GM18517 (cell line): ENCODE measurements around the gene G6PC2.
"Not testable (repeated sequence)": the region's sequence is repeated elsewhere in the genome, so short reads cannot be mapped to it uniquely, and the experiment has no call there.

Experiments
- ATAC-seq: cut with Tn5 transposase; IDR thresholded peaks from one replicate; pipeline ENCODE4 v1.9.1; 2021; ENCODE audit warnings: mild to moderate bottlenecking, moderate library complexity; ENCODE audit not compliant: unreplicated experiment

Gene G6PC2

DNA sequence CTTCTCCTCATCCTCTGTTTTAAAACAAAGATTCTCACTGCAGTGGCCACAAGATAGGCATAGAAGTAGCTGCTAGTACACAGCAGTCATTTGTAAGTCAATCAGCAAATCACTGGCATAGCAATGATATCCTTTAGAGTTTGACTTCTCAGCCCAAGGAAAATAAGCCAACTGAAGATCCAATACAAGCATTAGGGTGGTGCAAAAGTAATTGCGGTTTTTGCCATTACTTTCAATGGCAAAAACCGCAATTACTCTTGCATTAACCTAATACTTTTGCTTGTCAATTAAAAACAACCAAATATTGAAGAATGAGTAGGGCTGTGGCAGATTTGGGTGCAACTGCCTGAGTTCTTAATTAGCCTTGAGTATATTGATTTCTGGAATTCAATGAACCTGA is 2.8 kb downstream of the G6PC2 start:
- no peak for ATAC-seq

DNA sequence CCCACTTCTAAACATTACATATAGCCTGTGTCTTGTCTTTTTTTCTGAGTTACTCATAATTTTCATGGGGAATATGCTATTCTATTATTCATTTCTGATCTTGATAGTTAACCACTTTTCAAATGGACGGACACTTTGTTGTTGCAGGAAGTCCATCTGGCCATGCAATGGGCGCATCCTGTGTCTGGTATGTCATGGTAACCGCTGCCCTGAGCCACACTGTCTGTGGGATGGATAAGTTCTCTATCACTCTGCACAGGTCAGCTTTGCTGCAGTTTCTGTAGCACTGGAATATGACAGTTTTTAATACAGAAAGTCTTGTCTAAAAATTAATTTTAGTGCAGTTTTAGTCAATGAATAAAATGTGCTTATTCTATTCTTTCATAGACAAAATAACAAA is 3.3 kb downstream of the G6PC2 start:
- no peak for ATAC-seq

DNA sequence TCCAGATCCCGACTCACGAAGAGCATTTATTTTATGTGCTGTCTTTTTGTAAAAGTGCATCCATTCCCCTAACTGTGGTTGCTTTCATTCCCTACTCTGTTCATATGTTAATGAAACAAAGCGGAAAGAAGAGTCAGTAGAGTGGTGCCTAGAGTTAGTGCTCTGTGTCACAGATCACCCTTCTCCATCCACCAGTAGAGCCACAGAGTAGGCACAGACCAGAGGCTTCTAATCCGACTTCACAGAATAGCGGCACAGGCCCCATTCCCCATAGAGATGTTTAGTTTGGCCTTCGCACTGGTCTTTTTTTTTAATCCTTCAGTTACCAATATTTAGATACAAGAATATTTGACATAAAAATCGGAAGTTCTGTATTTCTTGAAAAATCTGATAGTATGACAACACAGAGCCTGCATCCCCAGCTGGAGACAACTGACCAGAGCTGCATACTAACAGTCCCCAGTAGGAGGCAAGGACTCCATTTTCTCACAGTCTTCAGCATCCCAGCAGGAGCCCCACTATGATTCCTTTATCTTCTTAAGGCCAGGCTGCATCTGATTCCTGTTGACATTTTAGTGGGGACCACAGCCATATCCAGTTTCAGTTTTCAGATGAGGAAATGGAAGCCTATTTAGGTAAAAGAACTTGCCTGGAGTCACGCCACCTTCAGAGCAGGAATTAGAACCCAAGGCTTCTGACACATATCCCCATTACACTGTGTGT is 7.0 kb downstream of the G6PC2 start:
- no peak for ATAC-seq

DNA sequence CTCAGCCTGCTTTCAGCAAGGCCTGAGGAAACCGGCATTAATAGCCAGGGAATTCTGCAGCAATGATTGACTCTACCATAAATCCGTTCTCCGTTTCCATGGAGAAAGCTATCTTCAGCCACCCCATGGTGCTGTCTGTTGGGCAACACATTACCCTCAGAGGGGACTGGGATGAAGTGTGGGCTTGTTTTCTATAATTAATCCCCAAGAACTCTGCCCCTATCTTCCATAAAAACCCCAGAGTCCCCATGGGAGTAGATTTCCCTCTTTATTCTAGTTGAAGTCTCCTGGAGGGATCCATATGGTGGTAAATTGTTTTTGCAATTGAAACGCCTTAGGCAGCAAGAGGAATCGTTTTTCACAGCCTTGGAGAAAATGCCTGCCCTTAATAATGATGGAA is 9.2 kb downstream of the G6PC2 start:
- ATAC-seq: no peak

DNA sequence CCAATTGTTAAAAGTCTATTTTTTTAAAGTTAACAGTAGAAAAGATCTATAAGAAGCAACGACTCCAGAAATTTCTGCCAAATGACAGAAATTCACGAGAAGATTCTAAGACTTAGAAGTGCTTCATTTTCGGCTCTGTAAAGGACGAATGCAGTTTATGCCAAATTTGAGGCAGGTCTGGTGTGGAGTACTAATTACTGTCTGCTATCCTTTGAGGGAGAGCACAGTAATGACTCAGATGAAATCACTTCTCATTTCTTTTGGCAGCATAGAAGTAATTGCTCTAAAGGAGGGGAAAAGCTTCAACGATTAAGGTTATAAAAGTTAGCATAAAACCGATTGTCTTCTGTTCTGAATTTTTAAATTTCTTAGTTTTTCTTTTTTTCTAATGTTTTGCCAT is 11.4 kb downstream of the G6PC2 start:
- no peak for ATAC-seq

DNA sequence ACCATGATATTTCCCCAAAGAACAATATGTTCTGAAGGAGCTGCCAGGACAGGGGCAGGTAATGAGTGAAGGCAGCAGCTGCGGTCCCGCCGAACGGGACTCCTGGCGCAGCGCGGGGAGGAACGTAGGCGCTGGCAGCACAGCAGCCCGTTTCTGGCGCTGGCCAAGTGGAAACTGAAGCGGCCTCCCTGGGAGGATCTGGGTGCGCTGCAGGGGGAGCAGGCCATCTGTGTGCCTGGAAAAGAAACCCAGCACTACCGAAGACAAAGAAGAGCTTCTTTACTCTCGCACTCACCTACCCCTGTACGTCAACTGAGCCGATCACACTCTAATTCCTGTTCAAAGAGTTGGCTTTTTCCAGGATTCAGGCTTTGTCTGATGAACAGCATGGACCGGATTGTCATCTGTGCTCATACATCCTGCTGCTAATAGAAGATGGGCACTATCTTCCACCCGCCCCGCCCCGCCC is 11.8 kb downstream of the G6PC2 start:
- no peak for ATAC-seq

DNA sequence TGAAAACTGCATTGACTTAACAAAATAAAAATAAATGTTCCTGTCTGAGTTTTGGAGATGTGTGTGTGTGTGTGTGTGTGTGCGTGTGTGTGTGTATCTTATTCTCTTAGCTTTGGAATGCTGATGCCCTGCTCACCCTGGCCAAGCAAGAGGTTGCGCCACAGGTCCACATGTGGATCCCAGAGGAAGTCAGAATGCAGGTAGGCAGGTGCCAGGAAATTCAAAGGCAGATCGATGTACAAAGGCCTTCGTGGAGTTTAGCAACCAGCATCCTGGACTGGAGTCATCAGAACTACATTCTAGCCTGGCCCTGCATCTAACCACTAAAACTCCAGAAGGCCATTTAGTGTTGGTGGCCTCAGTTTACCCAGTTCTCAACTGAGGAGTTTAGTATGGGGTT is 12.4 kb downstream of the G6PC2 start:
- ATAC-seq: no peak

DNA sequence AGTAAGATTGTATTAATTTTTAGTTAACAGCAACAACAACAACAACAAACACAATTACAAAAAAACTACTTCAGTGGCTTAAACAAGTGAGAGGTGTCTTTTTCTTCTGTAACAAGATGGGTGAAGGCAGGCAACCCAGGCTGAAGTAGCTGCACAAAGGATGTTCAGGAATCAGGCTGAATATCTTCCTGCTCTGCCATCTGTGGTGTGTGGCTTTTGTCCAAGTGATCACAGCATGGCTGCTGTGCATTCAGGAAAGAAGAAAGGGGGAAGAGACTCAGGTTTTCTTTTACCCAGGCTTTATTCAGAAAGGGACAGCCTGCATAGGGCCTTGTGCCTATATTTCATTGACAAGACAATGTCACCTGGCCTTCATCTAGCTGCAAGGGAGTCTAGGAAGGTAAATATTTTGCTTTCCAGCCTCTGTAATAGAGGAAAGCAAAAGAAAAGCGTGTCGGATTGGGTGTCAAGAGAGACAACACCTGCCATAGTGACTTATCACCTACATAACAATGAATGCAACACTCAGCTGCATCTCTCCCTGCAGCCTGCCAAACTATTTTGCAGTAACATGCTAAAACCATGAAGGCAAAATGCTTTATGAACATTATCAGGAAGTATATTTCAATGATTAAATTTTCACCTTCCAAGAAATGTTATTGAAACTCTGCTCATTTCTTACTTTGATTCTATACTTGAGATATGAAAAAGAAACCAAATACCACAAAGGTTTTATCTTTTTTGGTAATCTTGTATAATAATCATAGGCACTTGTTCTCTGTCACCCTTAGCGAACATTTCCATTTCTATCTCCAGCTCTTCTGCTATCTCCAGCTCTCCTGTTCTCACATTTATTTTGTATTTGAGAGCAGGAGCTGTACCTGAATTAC is 14.6 kb downstream of the G6PC2 start:
- ATAC-seq: no peak

DNA sequence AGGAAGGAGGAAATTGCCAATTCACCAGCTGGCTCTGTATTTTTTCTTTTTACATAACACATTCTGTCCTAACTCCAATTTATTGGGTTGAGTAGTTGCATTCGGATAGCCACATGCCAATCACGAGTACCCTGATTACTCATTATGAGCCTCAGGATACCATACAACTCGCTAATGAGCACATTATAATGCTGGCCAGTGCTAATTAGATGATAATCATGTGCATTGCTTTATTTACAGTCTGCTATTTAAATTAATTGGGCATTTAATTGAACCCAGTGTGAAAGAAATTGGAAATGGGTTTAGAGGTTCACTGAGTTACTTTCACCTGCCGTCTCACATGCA is 15.2 kb downstream of the G6PC2 start:
- ATAC-seq: no peak

DNA sequence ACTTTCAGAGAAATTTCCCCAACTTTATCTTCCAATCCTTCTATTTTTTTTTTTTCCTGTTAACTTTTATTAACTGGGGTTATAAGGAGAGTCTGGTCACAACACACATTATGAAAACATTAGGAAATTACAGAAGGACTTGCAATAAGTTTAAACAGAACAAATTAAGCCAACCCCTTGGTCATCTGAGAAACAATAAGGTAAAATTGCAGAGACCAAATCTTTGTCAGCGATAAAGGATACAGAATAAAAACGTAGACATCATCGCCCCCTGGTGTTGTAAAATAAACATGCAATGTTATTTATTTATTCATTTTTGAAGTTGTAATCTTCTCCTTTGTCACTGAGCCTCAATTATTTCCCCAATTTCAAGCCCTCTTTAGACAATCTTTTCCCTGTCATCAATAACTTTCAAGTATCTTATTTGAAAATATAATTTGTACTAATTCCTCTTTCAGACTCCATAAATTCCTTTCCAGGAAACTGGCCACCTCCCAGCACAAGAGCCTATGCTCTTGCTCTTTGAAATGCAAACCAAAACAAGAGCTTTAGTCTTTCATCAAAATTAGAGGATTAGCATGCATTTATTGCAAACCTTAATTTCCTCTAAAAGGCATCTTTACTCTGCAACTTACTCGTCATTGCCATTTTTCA is 19.5 kb downstream of the G6PC2 start:
- peak; percentile 56 for ATAC-seq

DNA sequence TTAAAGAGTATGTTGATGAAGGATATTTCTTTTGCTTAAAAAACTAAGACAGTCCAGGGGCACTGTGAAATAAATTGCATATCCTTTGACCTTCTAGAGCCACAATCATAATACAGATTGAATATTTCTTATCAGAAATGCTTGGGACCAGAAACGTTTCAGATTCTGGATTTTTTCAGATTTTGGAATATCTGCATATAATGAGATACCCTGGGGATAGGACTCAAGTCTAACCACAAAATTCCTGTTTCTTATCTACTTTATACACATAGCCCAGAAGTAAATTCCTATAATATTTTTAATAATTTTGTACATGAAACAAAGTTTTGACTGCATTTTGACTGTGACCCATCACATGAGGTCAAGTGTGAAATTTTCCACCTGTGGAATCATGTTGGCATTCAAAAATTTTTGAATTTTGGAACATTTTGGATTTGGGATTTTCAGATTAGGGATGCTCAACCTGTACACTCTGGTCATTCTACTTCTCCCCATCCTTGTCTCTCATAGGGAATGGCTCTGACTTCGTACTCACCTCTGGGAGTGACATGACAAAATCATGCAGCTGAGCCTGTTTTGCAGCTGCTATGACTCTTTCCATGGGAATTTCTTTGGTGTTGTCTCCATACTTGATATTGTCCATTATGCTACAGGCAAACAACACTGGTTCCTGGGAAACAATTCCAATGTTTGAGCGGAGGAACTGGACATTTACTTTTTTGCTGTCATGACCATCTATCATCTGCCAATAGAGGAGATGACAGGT is 25.7 kb downstream of the G6PC2 start:
- no peak for ATAC-seq

DNA sequence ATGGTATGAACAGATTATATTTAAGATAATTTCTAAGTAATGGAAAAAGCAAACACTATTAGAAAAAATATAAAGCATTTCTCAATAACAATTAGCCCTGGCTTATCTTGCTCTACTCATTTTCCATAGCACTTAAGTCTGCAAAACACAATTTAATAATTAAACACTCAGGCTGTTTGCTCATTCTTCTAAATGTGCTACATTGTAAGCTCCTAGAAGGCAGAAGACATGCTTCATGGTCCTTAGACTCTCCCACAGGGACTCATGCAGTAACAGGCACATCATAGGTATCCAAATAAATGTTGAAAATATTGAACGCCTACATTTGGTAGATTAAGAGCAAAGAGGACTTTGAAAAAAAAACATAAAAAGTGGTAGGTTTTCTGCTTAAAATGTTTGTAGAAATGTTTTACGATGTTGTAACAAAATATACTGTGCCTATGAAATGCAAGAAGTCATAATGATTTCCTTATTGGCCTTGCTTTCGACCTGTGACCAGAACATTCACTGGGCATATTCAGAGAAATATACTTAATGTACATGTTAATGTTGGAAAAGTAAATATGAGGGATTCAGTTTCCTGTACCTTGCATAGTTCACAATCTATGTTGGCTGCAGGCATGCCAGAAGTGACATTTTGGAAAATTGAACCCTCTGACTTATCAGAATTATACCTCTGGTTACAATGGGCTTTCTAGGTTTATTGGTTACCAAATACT is 27.2 kb downstream of the G6PC2 start:
- no peak for ATAC-seq

DNA sequence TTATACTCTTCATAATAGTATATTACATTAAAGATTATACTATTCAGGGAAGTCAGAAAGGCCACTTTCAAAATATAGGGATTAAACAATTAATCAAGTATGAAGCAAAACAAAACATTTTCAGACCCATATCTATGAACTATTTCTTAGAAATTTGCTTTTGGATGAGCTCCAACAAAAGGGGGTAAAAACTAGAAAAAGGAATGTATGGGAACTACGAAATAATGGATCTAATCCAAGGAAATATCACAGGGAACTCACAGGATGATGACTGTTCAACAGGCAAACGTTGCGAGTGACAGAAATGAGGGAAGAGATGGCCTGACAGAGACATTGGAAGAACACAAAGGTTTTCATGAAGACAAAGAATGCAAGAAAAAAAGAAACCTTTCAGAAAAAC is 27.9 kb downstream of the G6PC2 start:
- ATAC-seq: no peak

DNA sequence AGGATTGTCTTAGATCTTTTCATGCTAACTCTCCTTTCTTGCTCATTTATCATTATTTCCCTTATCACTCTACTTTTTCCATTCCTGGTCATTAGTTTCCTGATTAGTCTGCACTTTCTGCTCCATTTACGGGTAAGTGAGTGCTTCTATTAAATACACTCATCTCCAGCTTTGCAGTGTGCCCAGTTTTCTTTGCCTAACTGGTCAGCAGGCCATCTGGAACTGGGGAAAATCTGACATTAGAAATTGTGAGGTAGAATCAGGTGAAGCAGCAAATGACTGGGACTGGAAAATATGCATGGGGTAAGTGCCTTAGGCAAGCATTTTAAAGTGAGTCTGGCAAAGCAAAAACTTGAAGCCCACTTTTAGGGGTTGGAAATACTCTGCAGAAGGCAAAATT is 29.2 kb downstream of the G6PC2 start:
- ATAC-seq: no peak

DNA sequence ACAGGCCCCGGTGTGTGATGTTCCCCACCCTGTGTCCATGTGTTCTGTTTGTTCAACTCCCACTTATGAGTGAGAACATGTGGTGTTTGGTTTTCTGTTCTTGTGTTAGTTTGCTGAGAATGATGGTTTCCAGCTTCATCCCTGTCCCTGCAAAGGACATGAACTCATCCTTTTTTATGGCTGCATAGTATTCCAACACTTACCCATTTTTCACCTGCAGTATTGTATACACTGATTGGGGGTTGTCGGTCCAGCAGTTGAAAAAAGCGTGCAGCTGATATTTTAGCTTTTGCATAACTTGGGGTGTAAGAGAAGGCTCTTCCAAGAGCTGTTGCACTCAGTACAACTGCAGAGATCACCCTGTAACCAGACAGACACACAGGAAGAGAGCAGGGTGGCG is 31.1 kb downstream of the G6PC2 start:
- ATAC-seq: not testable (repeated sequence)

DNA sequence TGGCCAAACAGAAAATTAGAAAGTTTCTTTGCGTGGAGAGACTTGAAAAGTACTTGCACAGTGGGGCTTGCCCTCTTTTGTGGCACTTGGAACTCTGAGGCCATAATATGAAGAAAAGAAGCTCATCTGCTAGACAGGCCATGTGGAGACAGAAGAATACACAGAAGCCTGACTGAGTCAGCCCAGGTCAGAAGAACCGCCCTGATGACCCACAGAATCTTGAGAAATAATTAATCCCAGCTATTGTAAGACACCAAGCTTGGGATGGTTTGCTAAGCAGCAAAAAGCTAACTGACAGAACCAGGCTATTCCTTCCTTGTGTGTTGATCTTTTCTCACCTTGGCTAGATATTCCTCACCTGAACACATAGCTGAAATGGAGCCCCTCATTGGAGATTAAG is 33.7 kb downstream of the G6PC2 start:
- ATAC-seq: no peak

DNA sequence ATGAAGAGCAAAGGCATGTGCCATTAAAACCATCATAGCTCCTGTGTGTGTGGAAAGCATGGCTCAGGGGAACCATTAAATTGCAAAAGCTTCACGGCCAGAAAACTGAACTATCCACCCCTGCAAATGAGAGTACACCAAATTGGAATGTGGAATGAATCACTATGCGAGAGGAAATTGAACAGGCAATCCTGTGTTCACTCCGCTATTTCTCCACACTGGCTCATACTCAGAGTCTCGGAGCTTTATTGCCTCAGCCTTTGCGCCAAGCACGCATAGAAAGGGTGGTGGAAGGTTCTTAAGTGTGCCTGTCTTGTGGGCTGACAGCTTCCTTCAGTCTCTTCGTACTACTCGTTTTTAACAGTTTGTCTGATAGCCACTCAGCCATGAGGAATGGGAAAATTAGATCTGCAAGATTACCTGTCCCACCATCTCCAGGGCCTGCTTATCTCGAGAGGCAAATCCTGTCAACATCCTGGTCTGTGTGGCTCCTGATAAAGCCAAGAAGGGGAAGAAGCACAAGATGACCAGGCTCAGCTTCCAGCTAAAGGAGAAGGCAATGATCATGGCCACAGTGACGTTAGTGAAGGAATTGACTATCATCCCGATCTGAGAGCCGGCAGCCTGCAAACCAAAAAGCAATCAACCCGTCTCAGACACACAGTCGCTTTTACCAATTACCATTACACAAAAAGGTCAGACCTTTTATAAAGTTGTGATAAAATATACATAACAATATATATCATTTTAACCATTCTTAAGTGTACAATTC is 34.9 kb downstream of the G6PC2 start:
- no peak for ATAC-seq

DNA sequence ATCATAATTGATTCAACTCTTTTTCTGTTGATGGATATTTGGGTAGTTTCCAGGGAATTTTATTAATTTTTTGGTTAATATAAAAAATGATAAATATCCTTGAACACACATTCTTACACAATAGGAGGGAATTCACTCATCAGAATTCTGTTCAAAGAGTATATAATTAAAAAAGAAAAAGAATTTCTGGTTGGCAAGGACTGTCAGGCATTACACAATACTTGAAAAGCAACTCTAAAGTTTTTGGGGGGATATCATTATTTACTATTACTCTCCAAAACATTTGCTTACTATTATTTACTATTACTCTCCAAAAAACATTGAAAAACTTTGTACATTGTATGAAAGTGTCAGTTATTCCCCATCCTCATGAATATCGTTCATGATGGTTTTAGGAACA is 38.0 kb downstream of the G6PC2 start:
- ATAC-seq: no peak

DNA sequence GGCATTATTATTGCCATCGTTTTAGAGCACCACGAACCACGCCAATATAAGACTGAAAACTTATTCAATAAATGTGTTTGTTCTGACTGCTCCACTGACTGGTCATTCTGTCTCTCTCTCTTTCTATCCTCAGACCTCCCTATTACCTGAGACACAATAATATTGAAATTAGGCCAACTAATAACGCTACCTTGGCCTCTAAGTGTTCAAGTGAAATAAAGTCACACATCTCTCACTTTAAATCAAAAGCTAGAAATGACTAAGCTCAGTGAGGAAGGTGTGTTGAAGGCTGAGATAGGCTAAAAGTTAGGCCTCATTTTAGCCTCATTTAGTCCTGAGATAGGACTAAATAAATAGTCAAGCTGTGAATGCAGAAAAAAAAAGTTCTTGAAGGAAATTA is 38.8 kb downstream of the G6PC2 start:
- no peak for ATAC-seq

DNA sequence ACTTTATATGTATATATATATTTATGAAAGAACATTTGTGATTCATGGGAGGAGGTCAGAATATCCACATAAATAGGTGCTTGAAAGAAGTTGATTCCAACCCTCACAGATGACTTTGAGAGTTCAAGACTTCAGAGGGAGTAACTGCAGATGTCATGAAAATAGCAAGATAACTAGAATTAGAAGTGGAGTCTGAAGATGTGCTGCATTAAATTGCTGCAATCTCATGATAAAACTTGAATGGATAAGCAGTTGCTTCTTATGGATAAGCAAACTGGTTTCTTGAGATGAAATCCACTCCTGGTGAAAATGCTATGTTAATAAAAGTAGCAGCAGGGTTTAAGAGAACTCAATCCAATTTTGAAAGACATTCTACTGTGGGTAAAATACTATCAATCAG is 40.2 kb downstream of the G6PC2 start:
- ATAC-seq: no peak
